Measurements from ENCODE around the gene FAM3A. TPM values are rescaled to one million over a fixed set of nuclear protein-coding genes. Genes with fewer than 3 reads are reported as not detected.

The FAM3A gene
- total RNA-seq, 5 donors from 2014 or later (not counting 1 experiment from before 2014, with no cell fraction given): 33.9 to 67.6 (median 57.8) TPM

- Histone ChIP-seq H3K4me1 (ENCODE audit: control insufficient read depth in 1 of 2, extremely low read depth in 1 of 2, insufficient read depth in 2 of 2, low read length in 2 of 2) (no peaks in the 10 kb centered on the region), H3K9me3 (no peaks in the 10 kb centered on the region), H3K36me3 (ENCODE audit: control insufficient read depth in 2 of 2, extremely low read depth in 1 of 2, insufficient read depth in 1 of 2, low read length in 1 of 2) (peaks cover 6 to 53% of the 10 kb centered on the region in 2 donors), H3K4me3 (ENCODE audit: control insufficient read depth in 1 of 2, extremely low read depth in 1 of 2, low read length in 1 of 2) (no peak overlapping the region), H3K27ac (ENCODE audit: low read length) (no peak overlapping the region), H3K27me3 (replicated peaks in 1 of 2; ENCODE audit: control insufficient read depth in 2 of 2, extremely low read depth in 1 of 2, insufficient read depth in 2 of 2, low read length in 1 of 2) (no peaks in the 10 kb centered on the region)
- Mint-ChIP-seq H3K9me3 (no peaks in the 10 kb centered on the region), H3K4me1 (no peaks in the 10 kb centered on the region), H3K4me3 (no peak overlapping the region), H3K27ac (no peak overlapping the region), H3K27me3 (no peaks in the 10 kb centered on the region), H3K36me3 (peaks cover 6% of the 10 kb centered on the region)
- POLR2A ChIA-PET: no interaction called here
- no peak for ATAC-seq (replicated peaks in 1 of 4)
- DNase-seq: no peak
- CTCF ChIA-PET: interaction anchor here in 1 of 2 donors (0.5 kb wide), 1 partner anchor 60 kb away, joined by 5 read pairs; no protein-coding TSS in a partner anchor
- no CpG with 5 or more reads among the region's 21 CpGs for WGBS (ENCODE audit: insufficient coverage)
These were observed 48.5 kb downstream of the FAM3A start for GRCh38 chrX:154467556-154467955.

DNA sequence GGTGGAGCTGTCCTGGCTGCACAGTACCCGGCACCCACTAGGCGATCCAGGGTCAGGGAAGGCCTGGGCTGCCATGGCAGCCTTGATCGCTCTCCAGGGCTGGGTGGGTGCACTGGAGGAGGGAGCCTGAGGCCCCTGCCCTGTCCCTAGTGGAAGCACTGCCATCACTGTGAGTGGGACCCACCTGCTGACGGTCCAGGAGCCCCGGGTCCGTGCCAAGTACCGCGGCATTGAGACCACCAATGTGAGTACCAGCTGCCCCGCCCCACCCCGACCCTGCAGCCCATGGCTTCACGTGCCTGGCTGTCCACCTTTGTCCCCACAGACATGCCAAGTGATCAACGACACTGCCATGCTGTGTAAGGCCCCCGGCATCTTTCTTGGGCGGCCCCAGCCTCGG, 49.1 kb downstream of the FAM3A start:
- ATAC-seq (replicated peaks in 1 of 4) (no peak), DNase-seq (no peak)
- Histone ChIP-seq H3K4me3 (ENCODE audit: control insufficient read depth in 1 of 2, extremely low read depth in 1 of 2, low read length in 1 of 2) (no peak overlapping the region), H3K27me3 (replicated peaks in 1 of 2; ENCODE audit: control insufficient read depth in 2 of 2, extremely low read depth in 1 of 2, insufficient read depth in 2 of 2, low read length in 1 of 2) (no peaks in the 10 kb centered on the region), H3K4me1 (ENCODE audit: control insufficient read depth in 1 of 2, extremely low read depth in 1 of 2, insufficient read depth in 2 of 2, low read length in 2 of 2) (no peaks in the 10 kb centered on the region), H3K27ac (ENCODE audit: low read length) (no peak overlapping the region), H3K9me3 (no peaks in the 10 kb centered on the region), H3K36me3 (ENCODE audit: control insufficient read depth in 2 of 2, extremely low read depth in 1 of 2, insufficient read depth in 1 of 2, low read length in 1 of 2) (peaks cover 6 to 57% of the 10 kb centered on the region in 2 donors)
- WGBS (ENCODE audit: insufficient coverage): 87% methylated on average over 4 of the region's 15 CpGs
- POLR2A ChIA-PET: no interaction called here
- CTCF ChIA-PET: no interaction called here
- Mint-ChIP-seq H3K9me3 (no peaks in the 10 kb centered on the region), H3K36me3 (peaks cover 6% of the 10 kb centered on the region), H3K4me3 (no peak overlapping the region), H3K27ac (no peak overlapping the region), H3K4me1 (peaks cover 0 to 2% (median 1%) of the 10 kb centered on the region in 3 donors), H3K27me3 (no peaks in the 10 kb centered on the region)

DNA sequence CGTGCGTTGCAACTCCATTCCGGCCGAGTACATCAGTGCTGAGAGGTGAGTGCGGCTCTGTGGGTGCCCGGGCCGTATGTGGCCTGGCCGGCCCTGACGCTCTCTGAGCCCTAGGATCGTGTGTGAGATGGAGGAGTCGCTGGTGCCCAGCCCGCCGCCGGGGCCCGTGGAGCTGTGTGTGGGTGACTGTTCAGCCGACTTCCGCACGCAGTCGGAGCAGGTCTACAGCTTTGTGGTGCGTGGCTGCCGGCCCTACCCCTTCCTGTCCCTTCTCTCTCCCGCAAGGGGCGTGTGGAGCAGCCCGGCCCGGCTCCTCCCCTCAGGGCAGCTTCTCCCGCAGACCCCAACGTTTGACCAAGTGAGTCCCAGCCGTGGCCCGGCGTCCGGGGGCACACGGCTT, 50.0 kb downstream of the FAM3A start:
- H3K27ac Mint-ChIP-seq: no peak overlapping the region
- ChIA-PET CTCF (no interaction called here), POLR2A (no interaction called here)
- H3K4me3 Mint-ChIP-seq: no peak overlapping the region
- H3K27me3 Mint-ChIP-seq: no peaks in the 10 kb centered on the region
- no peaks in the 10 kb centered on the region for H3K9me3 Mint-ChIP-seq
- no peak for DNase-seq
- ATAC-seq (replicated peaks in 1 of 4): no peak
- H3K9me3 ChIP-seq: no peaks in the 10 kb centered on the region
- peaks cover 9 to 54% of the 10 kb centered on the region in 2 donors for H3K36me3 ChIP-seq (ENCODE audit: control insufficient read depth in 2 of 2, extremely low read depth in 1 of 2, insufficient read depth in 1 of 2, low read length in 1 of 2)
- no peaks in the 10 kb centered on the region for H3K4me1 ChIP-seq (ENCODE audit: control insufficient read depth in 1 of 2, extremely low read depth in 1 of 2, insufficient read depth in 2 of 2, low read length in 2 of 2)
- peaks cover under 1 to 7% (median 5%) of the 10 kb centered on the region in 3 donors for H3K4me1 Mint-ChIP-seq
- peaks cover 6% of the 10 kb centered on the region for H3K36me3 Mint-ChIP-seq
- H3K4me3 ChIP-seq (ENCODE audit: control insufficient read depth in 1 of 2, extremely low read depth in 1 of 2, low read length in 1 of 2): no peak overlapping the region
- no peak overlapping the region for H3K27ac ChIP-seq (ENCODE audit: low read length)
- 100% methylated on average over 10 of the region's 32 CpGs for WGBS (ENCODE audit: insufficient coverage)
- no peaks in the 10 kb centered on the region for H3K27me3 ChIP-seq (replicated peaks in 1 of 2; ENCODE audit: control insufficient read depth in 2 of 2, extremely low read depth in 1 of 2, insufficient read depth in 2 of 2, low read length in 1 of 2)

DNA sequence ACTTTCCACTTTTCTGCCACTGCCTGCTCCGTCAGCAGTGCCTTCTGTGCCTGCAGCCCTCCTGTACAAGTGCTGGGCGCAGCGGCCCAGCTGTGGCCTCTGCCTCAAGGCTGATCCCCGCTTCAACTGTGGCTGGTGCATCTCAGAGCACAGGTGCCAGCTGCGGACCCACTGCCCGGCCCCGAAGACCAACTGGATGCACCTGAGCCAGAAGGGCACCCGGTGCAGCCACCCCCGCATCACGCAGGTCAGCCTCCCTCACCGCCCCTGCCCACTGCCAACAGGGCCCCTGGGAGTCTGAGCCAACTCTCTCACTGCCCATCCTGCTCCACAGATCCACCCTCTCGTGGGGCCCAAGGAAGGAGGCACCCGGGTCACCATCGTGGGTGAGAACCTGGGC, 50.4 kb downstream of the FAM3A start:
- Mint-ChIP-seq H3K4me3 (no peak overlapping the region), H3K27me3 (no peaks in the 10 kb centered on the region), H3K9me3 (no peaks in the 10 kb centered on the region), H3K4me1 (peaks cover 3 to 8% (median 7%) of the 10 kb centered on the region in 3 donors), H3K36me3 (peaks cover 6% of the 10 kb centered on the region), H3K27ac (no peak overlapping the region)
- Histone ChIP-seq H3K27me3 (replicated peaks in 1 of 2; ENCODE audit: control insufficient read depth in 2 of 2, extremely low read depth in 1 of 2, insufficient read depth in 2 of 2, low read length in 1 of 2) (no peaks in the 10 kb centered on the region), H3K4me3 (ENCODE audit: control insufficient read depth in 1 of 2, extremely low read depth in 1 of 2, low read length in 1 of 2) (no peak overlapping the region), H3K9me3 (no peaks in the 10 kb centered on the region), H3K4me1 (ENCODE audit: control insufficient read depth in 1 of 2, extremely low read depth in 1 of 2, insufficient read depth in 2 of 2, low read length in 2 of 2) (no peaks in the 10 kb centered on the region), H3K27ac (ENCODE audit: low read length) (no peak overlapping the region), H3K36me3 (ENCODE audit: control insufficient read depth in 2 of 2, extremely low read depth in 1 of 2, insufficient read depth in 1 of 2, low read length in 1 of 2) (peaks cover 9 to 53% of the 10 kb centered on the region in 2 donors)
- DNase-seq: no peak
- ATAC-seq (replicated peaks in 1 of 4): no peak
- 97% methylated on average over 5 of the region's 14 CpGs for WGBS (ENCODE audit: insufficient coverage)
- POLR2A ChIA-PET: no interaction called here
- CTCF ChIA-PET: no interaction called here

GRCh38 chrX:154464806-154465365, 51.1 kb downstream of the FAM3A start:
- ATAC-seq (replicated peaks in 1 of 4) (no peak), DNase-seq (no peak)
- Histone ChIP-seq H3K36me3 (ENCODE audit: control insufficient read depth in 2 of 2, extremely low read depth in 1 of 2, insufficient read depth in 1 of 2, low read length in 1 of 2) (peaks cover 9 to 46% of the 10 kb centered on the region in 2 donors), H3K4me3 (ENCODE audit: control insufficient read depth in 1 of 2, extremely low read depth in 1 of 2, low read length in 1 of 2) (no peak overlapping the region), H3K9me3 (no peaks in the 10 kb centered on the region), H3K4me1 (ENCODE audit: control insufficient read depth in 1 of 2, extremely low read depth in 1 of 2, insufficient read depth in 2 of 2, low read length in 2 of 2) (peaks cover 0 to 4% of the 10 kb centered on the region in 2 experiments), H3K27me3 (replicated peaks in 1 of 2; ENCODE audit: control insufficient read depth in 2 of 2, extremely low read depth in 1 of 2, insufficient read depth in 2 of 2, low read length in 1 of 2) (no peaks in the 10 kb centered on the region), H3K27ac (ENCODE audit: low read length) (no peak overlapping the region)
- no peak overlapping the region for H3K27ac Mint-ChIP-seq
- H3K4me1 Mint-ChIP-seq: peaks cover 5 to 14% (median 7%) of the 10 kb centered on the region in 3 donors
- no peak overlapping the region for H3K4me3 Mint-ChIP-seq
- POLR2A ChIA-PET: no interaction called here
- H3K36me3 Mint-ChIP-seq: peaks cover 6% of the 10 kb centered on the region
- CTCF ChIA-PET: no interaction called here
- no peaks in the 10 kb centered on the region for H3K27me3 Mint-ChIP-seq
- H3K9me3 Mint-ChIP-seq: no peaks in the 10 kb centered on the region
- WGBS (ENCODE audit: insufficient coverage): 94% methylated on average over 11 of the region's 28 CpGs

DNA sequence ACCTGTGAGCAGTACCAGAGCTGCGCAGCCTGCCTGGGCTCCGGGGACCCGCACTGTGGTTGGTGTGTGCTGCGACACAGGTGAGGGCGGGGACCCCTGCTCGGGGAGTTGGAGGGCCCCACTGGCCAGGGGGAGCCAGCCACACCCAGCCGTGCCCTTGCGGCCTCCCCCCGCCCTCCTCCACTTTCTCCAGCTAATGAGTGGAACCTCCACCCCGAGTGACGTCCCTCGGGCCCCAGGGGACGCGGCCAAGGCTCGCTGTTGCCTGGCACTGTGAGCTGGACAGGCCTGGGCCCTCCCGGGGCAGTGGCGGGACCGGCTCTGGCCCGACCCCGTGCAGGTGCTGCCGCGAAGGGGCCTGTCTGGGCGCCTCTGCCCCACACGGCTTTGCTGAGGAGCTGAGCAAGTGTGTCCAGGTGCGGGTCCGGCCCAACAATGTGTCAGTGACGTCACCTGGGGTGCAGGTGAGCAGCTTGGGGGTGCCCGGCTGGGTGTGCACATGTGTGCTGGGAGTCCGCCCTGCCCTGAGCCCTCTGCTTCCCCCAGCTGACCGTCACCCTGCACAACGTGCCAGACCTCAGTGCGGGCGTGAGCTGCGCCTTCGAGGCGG, 52.3 kb downstream of the FAM3A start:
- H3K4me3 Mint-ChIP-seq: no peak overlapping the region

More for the DNA sequence above, 52.3 kb downstream of the FAM3A start:
- ATAC-seq (replicated peaks in 1 of 4): no peak
- no peak overlapping the region for H3K27ac Mint-ChIP-seq
- ChIA-PET POLR2A (no interaction called here), CTCF (no interaction called here)
- 98% methylated on average over 7 of the region's 36 CpGs for WGBS (ENCODE audit: insufficient coverage)
- no peak overlapping the region for H3K27ac ChIP-seq (ENCODE audit: low read length)
- no peaks in the 10 kb centered on the region for H3K27me3 ChIP-seq (replicated peaks in 1 of 2; ENCODE audit: control insufficient read depth in 2 of 2, extremely low read depth in 1 of 2, insufficient read depth in 2 of 2, low read length in 1 of 2)
- no peaks in the 10 kb centered on the region for H3K9me3 Mint-ChIP-seq
- H3K27me3 Mint-ChIP-seq: no peaks in the 10 kb centered on the region
- H3K9me3 ChIP-seq: no peaks in the 10 kb centered on the region
- H3K36me3 Mint-ChIP-seq: peaks cover 6% of the 10 kb centered on the region
- H3K4me3 ChIP-seq (ENCODE audit: control insufficient read depth in 1 of 2, extremely low read depth in 1 of 2, low read length in 1 of 2): no peak overlapping the region
- no peak for DNase-seq
- peaks cover 7 to 20% (median 10%) of the 10 kb centered on the region in 3 donors for H3K4me1 Mint-ChIP-seq
- H3K4me1 ChIP-seq (ENCODE audit: control insufficient read depth in 1 of 2, extremely low read depth in 1 of 2, insufficient read depth in 2 of 2, low read length in 2 of 2): peaks cover 0 to 12% of the 10 kb centered on the region in 2 experiments
- peaks cover 9 to 42% of the 10 kb centered on the region in 2 donors for H3K36me3 ChIP-seq (ENCODE audit: control insufficient read depth in 2 of 2, extremely low read depth in 1 of 2, insufficient read depth in 1 of 2, low read length in 1 of 2)
